HG03064 (cell line): Measurements from ENCODE around the gene AUH.
A peak's percentile ranks its signal among the peaks of the same experiment; 100 is the strongest.
"Not testable (repeated sequence)": the region's sequence is repeated elsewhere in the genome, so short reads cannot be mapped to it uniquely, and the experiment has no call there.

Experiments used
- ATAC-seq: cut with Tn5 transposase; IDR thresholded peaks from one replicate; pipeline ENCODE4 v1.9.1; 2021; ENCODE audit warnings: low read depth; ENCODE audit not compliant: unreplicated experiment

Gene AUH

DNA sequence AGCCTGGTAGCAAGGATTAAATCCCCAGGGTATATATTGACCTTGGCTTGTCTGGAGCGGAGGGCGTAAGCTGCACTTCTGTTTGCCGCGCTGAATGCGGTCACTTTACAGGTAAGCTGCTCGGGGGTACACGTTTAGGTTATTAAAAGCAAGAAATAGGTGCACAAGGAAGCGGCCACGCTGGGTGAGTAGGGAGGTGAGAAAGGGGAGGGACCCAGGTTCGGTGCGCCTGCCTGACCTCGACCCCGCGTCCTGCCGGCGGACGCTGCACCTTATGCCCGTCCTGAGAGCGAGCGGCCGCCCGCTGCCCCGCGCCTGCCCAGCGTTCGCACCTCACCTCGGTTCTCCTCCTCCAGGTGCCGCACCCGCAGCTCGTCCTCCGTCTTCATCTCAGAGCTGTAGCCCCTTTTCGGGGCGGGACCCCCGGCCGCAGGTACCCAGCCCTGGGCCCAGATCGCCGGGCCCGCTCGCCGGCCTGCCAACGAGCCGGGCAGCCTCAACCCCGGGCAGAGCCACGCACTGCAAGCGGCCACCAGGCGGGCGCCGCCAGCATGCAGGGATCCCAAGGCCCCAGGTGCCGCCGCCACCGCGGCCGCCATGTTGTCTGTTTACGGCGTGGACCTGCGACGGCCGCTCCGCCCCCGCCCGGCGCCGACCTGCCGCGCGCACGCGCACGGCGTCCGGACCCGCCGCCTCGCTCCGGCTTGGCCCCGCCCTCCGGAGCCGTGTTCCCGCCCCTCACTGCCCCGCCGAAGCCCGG lies at the start of gene AUH:
Gene AUH, minus strand, starts transcription at position 628 of the 760 bp plus-strand sequence. Its CDS starts 29 bp downstream, at position 599.
- ATAC-seq = peak; percentile 75

GRCh38 chr9:91411096-91411771 lies 49.5 kb upstream of the AUH start:
- no peak for ATAC-seq

DNA sequence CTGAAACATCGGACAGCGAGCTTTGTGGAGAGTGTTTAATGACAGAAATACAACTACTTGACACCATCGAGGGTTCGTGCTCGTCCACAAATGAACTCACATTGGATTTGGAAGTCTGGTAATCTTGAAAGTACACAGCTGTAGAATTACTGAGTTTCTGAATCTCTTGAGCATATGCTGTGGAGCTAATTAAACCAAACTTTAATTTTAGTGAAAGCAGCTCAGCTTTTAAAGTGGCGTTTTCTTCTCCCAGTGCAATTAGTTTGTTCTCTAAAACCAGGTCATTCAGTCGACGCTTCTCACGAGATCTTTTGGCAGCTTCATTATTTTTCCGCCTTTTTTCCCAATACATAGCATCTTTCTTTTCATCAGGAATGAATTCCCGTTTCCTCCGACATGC lies 48.4 kb upstream of the AUH start:
- ATAC-seq = no peak

GRCh38 chr9:91408475-91408874 lies 46.8 kb upstream of the AUH start:
- ATAC-seq = no peak

GRCh38 chr9:91407580-91408318 lies 46.0 kb upstream of the AUH start:
- no peak for ATAC-seq

- ATAC-seq = no peak
These were observed 43.8 kb upstream of the AUH start for GRCh38 chr9:91405343-91406077.

- ATAC-seq = no peak
These were observed 42.2 kb upstream of the AUH start for GRCh38 chr9:91403665-91404543.

GRCh38 chr9:91398926-91399325 lies 37.2 kb upstream of the AUH start:
- ATAC-seq = no peak

DNA sequence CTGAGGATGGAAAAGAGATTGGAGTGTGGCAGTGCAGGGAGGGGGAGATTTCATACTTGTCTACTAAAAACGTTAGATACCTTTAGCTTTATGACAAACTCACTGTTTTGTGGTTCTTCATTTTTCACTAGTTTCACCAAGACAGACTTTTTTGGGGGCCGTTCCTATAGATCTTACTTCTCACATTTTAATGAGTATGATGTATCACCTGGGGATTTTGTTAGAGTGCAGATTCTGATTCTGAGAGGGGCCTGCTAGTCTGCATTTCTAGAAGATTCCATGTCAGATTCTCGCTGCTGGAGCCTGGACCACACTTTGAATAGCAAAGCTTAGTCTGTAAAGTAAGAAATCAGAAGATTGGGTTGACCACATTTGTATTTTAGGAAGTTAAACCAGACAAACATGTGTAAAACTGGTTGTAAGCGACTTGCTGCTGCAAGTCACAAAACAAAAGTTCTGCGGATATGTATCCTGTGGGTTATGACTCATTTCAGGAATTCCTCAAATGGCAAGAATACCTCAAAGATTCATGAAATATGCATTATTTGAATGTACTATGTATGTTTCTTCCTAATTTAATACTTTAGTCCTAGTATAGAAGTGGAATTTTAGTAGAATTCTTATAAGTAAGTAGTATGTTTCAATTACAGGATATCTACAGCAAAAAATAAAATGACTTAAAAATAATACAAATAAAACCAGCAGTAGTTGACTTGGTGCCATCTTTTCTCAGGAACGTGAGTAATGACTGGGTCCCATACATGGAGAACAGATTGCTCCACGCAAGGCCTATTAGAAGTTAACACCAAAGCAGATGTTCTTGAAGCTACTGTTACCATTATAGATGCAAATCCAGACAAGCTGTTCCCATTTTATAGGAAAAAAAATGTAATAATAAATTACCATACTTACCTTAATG lies 34.1 kb upstream of the AUH start:
- peak; percentile 78 for ATAC-seq

GRCh38 chr9:91395106-91395552 lies 33.4 kb upstream of the AUH start:
- no peak for ATAC-seq

GRCh38 chr9:91393826-91394225 lies 32.1 kb upstream of the AUH start:
- ATAC-seq = no peak

GRCh38 chr9:91392435-91392834 lies 30.7 kb upstream of the AUH start:
- ATAC-seq = no peak

GRCh38 chr9:91391818-91392217 lies 30.1 kb upstream of the AUH start:
- no peak for ATAC-seq

GRCh38 chr9:91391412-91391811 lies 29.7 kb upstream of the AUH start:
- ATAC-seq = no peak

DNA sequence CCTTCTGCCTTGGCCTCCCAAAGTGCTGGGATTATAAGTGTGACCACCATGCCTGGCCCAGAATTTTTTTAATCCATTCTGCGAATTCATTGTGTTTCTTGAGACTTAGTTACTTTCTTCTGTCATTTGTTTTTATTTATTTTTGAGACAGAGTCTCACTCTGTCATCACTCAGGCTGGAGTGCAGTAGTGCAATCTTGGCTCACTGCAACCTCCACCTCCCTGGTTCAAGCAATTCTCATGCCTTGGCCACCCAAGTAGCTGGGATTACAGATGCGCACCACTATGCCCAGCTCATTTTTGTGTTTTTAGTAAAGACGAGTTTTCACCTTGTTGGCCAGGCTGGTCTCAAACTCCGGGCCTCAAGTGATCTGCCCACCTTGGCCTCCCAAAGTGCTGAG lies 28.0 kb upstream of the AUH start:
- not testable (repeated sequence) for ATAC-seq

- ATAC-seq = no peak
These were observed 25.0 kb upstream of the AUH start for GRCh38 chr9:91386765-91387164.

GRCh38 chr9:91384954-91385353 lies 23.2 kb upstream of the AUH start:
- ATAC-seq = no peak

DNA sequence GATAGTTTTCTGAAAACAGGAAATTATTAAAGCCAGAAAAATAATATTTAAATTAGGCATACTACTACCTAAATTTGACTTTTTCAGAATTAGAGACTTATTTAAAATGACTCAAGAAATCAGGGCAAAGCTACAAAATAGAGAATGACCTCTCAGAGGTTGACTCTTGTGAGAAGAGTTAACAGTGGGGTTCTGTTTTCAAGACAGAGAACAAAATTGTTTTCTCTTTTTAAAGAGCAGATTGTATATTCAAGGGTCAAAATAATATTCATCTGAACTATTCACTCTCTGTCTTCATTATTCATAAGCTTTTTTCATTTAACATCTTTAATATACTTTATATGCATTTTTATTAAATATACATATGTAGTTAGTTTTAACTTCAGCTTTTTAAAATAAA lies 21.9 kb upstream of the AUH start:
- no peak for ATAC-seq

DNA sequence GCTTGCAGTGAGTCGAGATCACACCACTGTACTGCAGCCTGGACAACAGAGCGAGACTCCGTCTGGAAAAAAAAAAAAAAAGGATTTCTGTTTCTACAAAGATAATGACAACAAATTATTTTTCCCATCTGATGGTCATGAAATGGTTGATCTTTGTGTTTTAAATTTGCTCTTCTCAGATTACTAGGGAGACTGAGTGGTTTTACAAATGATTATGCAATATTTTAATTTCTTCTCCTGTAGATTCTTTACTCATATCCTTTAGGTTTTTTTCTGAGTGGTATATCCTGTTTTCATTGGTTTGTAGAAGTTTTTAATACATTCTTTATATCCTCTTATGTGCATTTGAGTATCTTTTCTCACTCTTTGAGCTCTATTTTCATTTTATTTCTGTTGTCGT lies 20.6 kb upstream of the AUH start:
- ATAC-seq = no peak
